ENCODE data around the gene CDH6. TPM values are rescaled to one million over a fixed set of nuclear protein-coding genes. Genes with fewer than 3 reads are reported as not detected.

The CDH6 gene
- total and polyA plus RNA-seq, 2 experiments from 2014 or later: 0.60 to 1.1 TPM

DNA sequence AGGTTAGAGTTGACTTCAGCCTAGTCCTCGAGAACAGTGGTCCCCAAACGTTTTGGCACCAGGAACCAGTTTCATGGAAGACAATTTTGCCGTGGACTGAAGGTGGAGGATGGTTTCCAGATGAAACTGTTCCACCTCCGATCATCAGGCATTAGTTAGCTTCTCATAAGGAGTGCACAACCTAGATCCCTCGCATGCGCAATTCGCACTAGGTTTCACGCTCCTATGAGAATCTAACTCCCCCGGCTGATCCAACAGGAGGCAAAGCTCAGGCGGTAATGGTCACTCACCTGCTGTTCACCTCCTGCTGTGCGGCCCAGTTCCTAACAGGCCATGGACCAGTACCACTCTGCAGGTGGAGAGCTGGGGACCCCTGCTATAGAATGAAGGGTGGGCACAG lies 163.6 kb downstream of the CDH6 start (continued):
- TF ChIP-seq EZH2phosphoT487 (IDR thresholded peaks at IDR 0.05; ENCODE audit: unreplicated experiment): no peak

DNA sequence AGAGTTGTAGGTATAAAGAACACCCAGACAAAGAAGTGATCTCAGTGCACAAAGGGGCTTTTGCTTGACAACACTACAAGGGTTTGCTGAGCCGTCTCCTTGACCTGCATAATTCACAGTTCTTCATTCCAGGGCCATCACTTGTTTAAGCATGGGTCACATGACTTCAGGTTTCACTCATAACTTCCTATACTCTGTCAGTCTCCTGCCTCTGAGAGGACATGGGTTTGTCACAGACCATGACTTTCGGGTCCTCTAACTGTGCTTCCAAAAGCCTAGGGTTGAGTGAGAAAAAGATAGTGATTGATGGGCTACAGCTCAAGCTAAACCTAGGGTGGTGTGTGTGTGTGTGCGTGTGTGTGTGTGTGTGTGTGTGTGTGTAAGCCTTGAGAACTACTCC lies 166.4 kb downstream of the CDH6 start:
- H3K9me3 Mint-ChIP-seq: peaks cover 6% of the 10 kb centered on the region
- Histone ChIP-seq H4K20me1 (replicated peaks; ENCODE audit: insufficient read depth) (no peaks in the 10 kb centered on the region), H3K36me3 (ENCODE audit: insufficient read depth) (no peaks in the 10 kb centered on the region), H3K27ac (ENCODE audit: low read depth) (no peak overlapping the region), H3K9me2 (ENCODE audit: insufficient read depth) (peaks cover 29% of the 10 kb centered on the region), H3K4me3 (no peak overlapping the region), H3K4me1 (ENCODE audit: insufficient read depth) (peaks cover 13% of the 10 kb centered on the region), H3K27me3 (ENCODE audit: insufficient read depth) (no peaks in the 10 kb centered on the region), H3F3A (replicated peaks; ENCODE audit: low read depth) (no peaks in the 10 kb centered on the region), H3K4me2 (no peak overlapping the region), H2AFZ (no peak overlapping the region), H3K79me2 (replicated peaks; ENCODE audit: insufficient read depth) (no peaks in the 10 kb centered on the region)
- H3K27ac Mint-ChIP-seq: no peak overlapping the region
- H3K36me3 Mint-ChIP-seq (ENCODE audit: low read depth): peaks cover 3% of the 10 kb centered on the region; the same call in 1 of the 3 replicates
- H3K4me1 Mint-ChIP-seq: peaks cover 18% of the 10 kb centered on the region
- TF ChIP-seq EZH2phosphoT487 (IDR thresholded peaks at IDR 0.05; ENCODE audit: unreplicated experiment) (no peak), ZNF331 (CRISPR knock-in tag; IDR thresholded peaks at IDR 0.05; ENCODE audit: low read depth) (no peak), POLR2AphosphoS5 (IDR thresholded peaks at IDR 0.05; ENCODE audit: low read depth) (no peak), EZH2 (IDR thresholded peaks at IDR 0.05; ENCODE audit: low read depth, unreplicated experiment) (no peak), ZNF114 (CRISPR knock-in tag; IDR thresholded peaks at IDR 0.05) (no peak), CREB1 (CRISPR knock-in tag; IDR thresholded peaks at IDR 0.05; ENCODE audit: low read depth) (no peak), STAT1 (IDR thresholded peaks at IDR 0.05; ENCODE audit: unreplicated experiment) (no peak), NANOG (IDR thresholded peaks at IDR 0.05; ENCODE audit: borderline replicate concordance) (no peak), JUNB (IDR thresholded peaks at IDR 0.05; ENCODE audit: unreplicated experiment) (no peak)
- TF ChIP-seq, protein P1, sequence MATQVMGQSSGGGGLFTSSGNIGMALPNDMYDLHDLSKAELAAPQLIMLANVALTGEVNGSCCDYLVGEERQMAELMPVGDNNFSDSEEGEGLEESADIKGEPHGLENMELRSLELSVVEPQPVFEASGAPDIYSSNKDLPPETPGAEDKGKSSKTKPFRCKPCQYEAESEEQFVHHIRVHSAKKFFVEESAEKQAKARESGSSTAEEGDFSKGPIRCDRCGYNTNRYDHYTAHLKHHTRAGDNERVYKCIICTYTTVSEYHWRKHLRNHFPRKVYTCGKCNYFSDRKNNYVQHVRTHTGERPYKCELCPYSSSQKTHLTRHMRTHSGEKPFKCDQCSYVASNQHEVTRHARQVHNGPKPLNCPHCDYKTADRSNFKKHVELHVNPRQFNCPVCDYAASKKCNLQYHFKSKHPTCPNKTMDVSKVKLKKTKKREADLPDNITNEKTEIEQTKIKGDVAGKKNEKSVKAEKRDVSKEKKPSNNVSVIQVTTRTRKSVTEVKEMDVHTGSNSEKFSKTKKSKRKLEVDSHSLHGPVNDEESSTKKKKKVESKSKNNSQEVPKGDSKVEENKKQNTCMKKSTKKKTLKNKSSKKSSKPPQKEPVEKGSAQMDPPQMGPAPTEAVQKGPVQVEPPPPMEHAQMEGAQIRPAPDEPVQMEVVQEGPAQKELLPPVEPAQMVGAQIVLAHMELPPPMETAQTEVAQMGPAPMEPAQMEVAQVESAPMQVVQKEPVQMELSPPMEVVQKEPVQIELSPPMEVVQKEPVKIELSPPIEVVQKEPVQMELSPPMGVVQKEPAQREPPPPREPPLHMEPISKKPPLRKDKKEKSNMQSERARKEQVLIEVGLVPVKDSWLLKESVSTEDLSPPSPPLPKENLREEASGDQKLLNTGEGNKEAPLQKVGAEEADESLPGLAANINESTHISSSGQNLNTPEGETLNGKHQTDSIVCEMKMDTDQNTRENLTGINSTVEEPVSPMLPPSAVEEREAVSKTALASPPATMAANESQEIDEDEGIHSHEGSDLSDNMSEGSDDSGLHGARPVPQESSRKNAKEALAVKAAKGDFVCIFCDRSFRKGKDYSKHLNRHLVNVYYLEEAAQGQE (IDR thresholded peaks at IDR 0.05; ENCODE audit: unreplicated experiment): no peak
- TF ChIP-seq, protein P2, sequence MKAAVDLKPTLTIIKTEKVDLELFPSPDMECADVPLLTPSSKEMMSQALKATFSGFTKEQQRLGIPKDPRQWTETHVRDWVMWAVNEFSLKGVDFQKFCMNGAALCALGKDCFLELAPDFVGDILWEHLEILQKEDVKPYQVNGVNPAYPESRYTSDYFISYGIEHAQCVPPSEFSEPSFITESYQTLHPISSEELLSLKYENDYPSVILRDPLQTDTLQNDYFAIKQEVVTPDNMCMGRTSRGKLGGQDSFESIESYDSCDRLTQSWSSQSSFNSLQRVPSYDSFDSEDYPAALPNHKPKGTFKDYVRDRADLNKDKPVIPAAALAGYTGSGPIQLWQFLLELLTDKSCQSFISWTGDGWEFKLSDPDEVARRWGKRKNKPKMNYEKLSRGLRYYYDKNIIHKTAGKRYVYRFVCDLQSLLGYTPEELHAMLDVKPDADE (IDR thresholded peaks at IDR 0.05): no peak
- TF ChIP-seq, protein P3, sequence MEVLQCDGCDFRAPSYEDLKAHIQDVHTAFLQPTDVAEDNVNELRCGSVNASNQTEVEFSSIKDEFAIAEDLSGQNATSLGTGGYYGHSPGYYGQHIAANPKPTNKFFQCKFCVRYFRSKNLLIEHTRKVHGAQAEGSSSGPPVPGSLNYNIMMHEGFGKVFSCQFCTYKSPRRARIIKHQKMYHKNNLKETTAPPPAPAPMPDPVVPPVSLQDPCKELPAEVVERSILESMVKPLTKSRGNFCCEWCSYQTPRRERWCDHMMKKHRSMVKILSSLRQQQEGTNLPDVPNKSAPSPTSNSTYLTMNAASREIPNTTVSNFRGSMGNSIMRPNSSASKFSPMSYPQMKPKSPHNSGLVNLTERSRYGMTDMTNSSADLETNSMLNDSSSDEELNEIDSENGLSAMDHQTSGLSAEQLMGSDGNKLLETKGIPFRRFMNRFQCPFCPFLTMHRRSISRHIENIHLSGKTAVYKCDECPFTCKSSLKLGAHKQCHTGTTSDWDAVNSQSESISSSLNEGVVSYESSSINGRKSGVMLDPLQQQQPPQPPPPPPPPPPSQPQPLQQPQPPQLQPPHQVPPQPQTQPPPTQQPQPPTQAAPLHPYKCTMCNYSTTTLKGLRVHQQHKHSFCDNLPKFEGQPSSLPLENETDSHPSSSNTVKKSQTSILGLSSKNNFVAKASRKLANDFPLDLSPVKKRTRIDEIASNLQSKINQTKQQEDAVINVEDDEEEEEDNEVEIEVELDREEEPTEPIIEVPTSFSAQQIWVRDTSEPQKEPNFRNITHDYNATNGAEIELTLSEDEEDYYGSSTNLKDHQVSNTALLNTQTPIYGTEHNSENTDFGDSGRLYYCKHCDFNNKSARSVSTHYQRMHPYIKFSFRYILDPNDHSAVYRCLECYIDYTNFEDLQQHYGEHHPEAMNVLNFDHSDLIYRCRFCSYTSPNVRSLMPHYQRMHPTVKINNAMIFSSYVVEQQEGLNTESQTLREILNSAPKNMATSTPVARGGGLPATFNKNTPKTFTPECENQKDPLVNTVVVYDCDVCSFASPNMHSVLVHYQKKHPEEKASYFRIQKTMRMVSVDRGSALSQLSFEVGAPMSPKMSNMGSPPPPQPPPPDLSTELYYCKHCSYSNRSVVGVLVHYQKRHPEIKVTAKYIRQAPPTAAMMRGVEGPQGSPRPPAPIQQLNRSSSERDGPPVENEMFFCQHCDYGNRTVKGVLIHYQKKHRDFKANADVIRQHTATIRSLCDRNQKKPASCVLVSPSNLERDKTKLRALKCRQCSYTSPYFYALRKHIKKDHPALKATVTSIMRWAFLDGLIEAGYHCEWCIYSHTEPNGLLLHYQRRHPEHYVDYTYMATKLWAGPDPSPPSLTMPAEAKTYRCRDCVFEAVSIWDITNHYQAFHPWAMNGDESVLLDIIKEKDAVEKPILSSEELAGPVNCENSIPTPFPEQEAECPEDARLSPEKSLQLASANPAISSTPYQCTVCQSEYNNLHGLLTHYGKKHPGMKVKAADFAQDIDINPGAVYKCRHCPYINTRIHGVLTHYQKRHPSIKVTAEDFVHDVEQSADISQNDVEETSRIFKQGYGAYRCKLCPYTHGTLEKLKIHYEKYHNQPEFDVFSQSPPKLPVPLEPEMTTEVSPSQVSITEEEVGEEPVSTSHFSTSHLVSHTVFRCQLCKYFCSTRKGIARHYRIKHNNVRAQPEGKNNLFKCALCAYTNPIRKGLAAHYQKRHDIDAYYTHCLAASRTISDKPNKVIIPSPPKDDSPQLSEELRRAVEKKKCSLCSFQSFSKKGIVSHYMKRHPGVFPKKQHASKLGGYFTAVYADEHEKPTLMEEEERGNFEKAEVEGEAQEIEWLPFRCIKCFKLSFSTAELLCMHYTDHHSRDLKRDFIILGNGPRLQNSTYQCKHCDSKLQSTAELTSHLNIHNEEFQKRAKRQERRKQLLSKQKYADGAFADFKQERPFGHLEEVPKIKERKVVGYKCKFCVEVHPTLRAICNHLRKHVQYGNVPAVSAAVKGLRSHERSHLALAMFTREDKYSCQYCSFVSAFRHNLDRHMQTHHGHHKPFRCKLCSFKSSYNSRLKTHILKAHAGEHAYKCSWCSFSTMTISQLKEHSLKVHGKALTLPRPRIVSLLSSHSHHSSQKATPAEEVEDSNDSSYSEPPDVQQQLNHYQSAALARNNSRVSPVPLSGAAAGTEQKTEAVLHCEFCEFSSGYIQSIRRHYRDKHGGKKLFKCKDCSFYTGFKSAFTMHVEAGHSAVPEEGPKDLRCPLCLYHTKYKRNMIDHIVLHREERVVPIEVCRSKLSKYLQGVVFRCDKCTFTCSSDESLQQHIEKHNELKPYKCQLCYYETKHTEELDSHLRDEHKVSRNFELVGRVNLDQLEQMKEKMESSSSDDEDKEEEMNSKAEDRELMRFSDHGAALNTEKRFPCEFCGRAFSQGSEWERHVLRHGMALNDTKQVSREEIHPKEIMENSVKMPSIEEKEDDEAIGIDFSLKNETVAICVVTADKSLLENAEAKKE (CRISPR knock-in tag; IDR thresholded peaks at IDR 0.05): no peak
- TF ChIP-seq, protein P4, sequence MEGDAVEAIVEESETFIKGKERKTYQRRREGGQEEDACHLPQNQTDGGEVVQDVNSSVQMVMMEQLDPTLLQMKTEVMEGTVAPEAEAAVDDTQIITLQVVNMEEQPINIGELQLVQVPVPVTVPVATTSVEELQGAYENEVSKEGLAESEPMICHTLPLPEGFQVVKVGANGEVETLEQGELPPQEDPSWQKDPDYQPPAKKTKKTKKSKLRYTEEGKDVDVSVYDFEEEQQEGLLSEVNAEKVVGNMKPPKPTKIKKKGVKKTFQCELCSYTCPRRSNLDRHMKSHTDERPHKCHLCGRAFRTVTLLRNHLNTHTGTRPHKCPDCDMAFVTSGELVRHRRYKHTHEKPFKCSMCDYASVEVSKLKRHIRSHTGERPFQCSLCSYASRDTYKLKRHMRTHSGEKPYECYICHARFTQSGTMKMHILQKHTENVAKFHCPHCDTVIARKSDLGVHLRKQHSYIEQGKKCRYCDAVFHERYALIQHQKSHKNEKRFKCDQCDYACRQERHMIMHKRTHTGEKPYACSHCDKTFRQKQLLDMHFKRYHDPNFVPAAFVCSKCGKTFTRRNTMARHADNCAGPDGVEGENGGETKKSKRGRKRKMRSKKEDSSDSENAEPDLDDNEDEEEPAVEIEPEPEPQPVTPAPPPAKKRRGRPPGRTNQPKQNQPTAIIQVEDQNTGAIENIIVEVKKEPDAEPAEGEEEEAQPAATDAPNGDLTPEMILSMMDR (conservative IDR thresholded peaks at IDR 0.05; ENCODE audit: low read depth in 2 of 2): no peak
- no peak for ATAC-seq
- no peak for DNase-seq (ENCODE audit: low spot score)
- H3K4me3 Mint-ChIP-seq: no peak overlapping the region
- peaks cover 6% of the 10 kb centered on the region for H3K27me3 Mint-ChIP-seq (ENCODE audit: insufficient read depth, low read depth, poor library complexity)
